ENCODE results near the gene CNN2. TPM values are rescaled to one million over a fixed set of nuclear protein-coding genes. Genes with fewer than 3 reads are reported as not detected.

The CNN2 gene
- total RNA-seq, 2 experiments from 2014 or later = 295 to 296 TPM

GRCh38 chr19:1067341-1067957 lies 41.0 kb downstream of the CNN2 start:
- peak; percentile 63 for DNase-seq
- CTCF ChIA-PET = interaction anchor here (0.8 to 4.9 kb wide), 11 partner anchors 11 to 199 kb away, joined by 3 to 108 read pairs (median 6); partner anchors contain the start of genes ABCA7, CNN2 and POLR2E
- Mint-ChIP-seq H3K36me3 (peaks cover 24% of the 10 kb centered on the region), H3K4me3 (peak overlapping the region; percentile 84), H3K27ac (peak overlapping the region; percentile 83), H3K9me3 (ENCODE audit: low read depth) (no peaks in the 10 kb centered on the region), H3K4me1 (peaks cover 35% of the 10 kb centered on the region), H3K27me3 (no peaks in the 10 kb centered on the region)
- peak; percentile 32 for ATAC-seq

- H3K36me3 Mint-ChIP-seq = peaks cover 30% of the 10 kb centered on the region
- peak overlapping the region; percentile 84 for H3K4me3 Mint-ChIP-seq
- H3K4me1 Mint-ChIP-seq = peaks cover 44% of the 10 kb centered on the region
These were observed 41.9 kb downstream of the CNN2 start for GRCh38 chr19:1068009-1069001.

GRCh38 chr19:1069009-1069779 lies 42.8 kb downstream of the CNN2 start:
- CTCF ChIA-PET = interaction anchor here (4.8 to 4.9 kb wide), 3 partner anchors 10 to 41 kb away, joined by 43 to 108 read pairs (median 64); partner anchors contain the start of gene CNN2
- peak; percentile 17 for ATAC-seq

More at GRCh38 chr19:1068009-1069001, 41.9 kb downstream of the CNN2 start:
- ATAC-seq = peak; percentile 7
- Mint-ChIP-seq H3K27ac (peak overlapping the region; percentile 83), H3K9me3 (ENCODE audit: low read depth) (no peaks in the 10 kb centered on the region), H3K27me3 (no peaks in the 10 kb centered on the region)
- CTCF ChIA-PET = interaction anchor here (1.4 to 4.9 kb wide), 6 partner anchors 10 to 40 kb away, joined by 6 to 108 read pairs (median 50); partner anchors contain the start of genes ABCA7, CNN2 and POLR2E
- peak; percentile 89 for DNase-seq

GRCh38 chr19:1070576-1070930 lies 44.1 kb downstream of the CNN2 start:
- no peak for ATAC-seq
- peaks cover 40% of the 10 kb centered on the region for H3K4me1 Mint-ChIP-seq
- no peak for DNase-seq
- H3K4me3 Mint-ChIP-seq = no peak overlapping the region
- peaks cover 37% of the 10 kb centered on the region for H3K36me3 Mint-ChIP-seq
- CTCF ChIA-PET = no interaction called here
- no peak overlapping the region for H3K27ac Mint-ChIP-seq
- H3K27me3 Mint-ChIP-seq = no peaks in the 10 kb centered on the region
- H3K9me3 Mint-ChIP-seq (ENCODE audit: low read depth) = no peaks in the 10 kb centered on the region

More at GRCh38 chr19:1069009-1069779, 42.8 kb downstream of the CNN2 start:
- Mint-ChIP-seq H3K4me3 (peak overlapping the region; percentile 84), H3K27me3 (no peaks in the 10 kb centered on the region), H3K9me3 (ENCODE audit: low read depth) (no peaks in the 10 kb centered on the region), H3K27ac (peak overlapping the region; percentile 83), H3K36me3 (peaks cover 34% of the 10 kb centered on the region), H3K4me1 (peaks cover 47% of the 10 kb centered on the region)
- DNase-seq = peak; percentile 82

GRCh38 chr19:1070931-1071791 lies 44.8 kb downstream of the CNN2 start:
- CTCF ChIA-PET = no interaction called here
- ATAC-seq = no peak
- H3K36me3 Mint-ChIP-seq = peaks cover 43% of the 10 kb centered on the region
- H3K27ac Mint-ChIP-seq = peak overlapping the region; percentile 32
- no peaks in the 10 kb centered on the region for H3K9me3 Mint-ChIP-seq (ENCODE audit: low read depth)
- H3K27me3 Mint-ChIP-seq = no peaks in the 10 kb centered on the region
- no peak for DNase-seq
- peaks cover 46% of the 10 kb centered on the region for H3K4me1 Mint-ChIP-seq
- no peak overlapping the region for H3K4me3 Mint-ChIP-seq

- CTCF ChIA-PET = interaction anchor here (1.2 to 1.5 kb wide), 2 partner anchors 34 to 44 kb away, joined by 3 read pairs; no protein-coding TSS in a partner anchor
These were observed 46.1 kb downstream of the CNN2 start for GRCh38 chr19:1072371-1073015.

GRCh38 chr19:1073063-1073955 lies 46.9 kb downstream of the CNN2 start:
- no peak overlapping the region for H3K4me3 Mint-ChIP-seq
- no peaks in the 10 kb centered on the region for H3K9me3 Mint-ChIP-seq (ENCODE audit: low read depth)
- ATAC-seq (no peak), DNase-seq (no peak)
- H3K27ac Mint-ChIP-seq = peak overlapping the region; percentile 28
- H3K4me1 Mint-ChIP-seq = peaks cover 58% of the 10 kb centered on the region
- CTCF ChIA-PET = interaction anchor here (1.2 to 1.8 kb wide), 4 partner anchors 18 to 52 kb away, joined by 3 to 5 read pairs (median 4); partner anchors contain the start of gene RNU6-2
- peaks cover 52% of the 10 kb centered on the region for H3K36me3 Mint-ChIP-seq
- H3K27me3 Mint-ChIP-seq = no peaks in the 10 kb centered on the region

More at GRCh38 chr19:1072371-1073015, 46.1 kb downstream of the CNN2 start:
- H3K27me3 Mint-ChIP-seq = no peaks in the 10 kb centered on the region
- no peak overlapping the region for H3K4me3 Mint-ChIP-seq
- peaks cover 49% of the 10 kb centered on the region for H3K36me3 Mint-ChIP-seq
- H3K27ac Mint-ChIP-seq = peak overlapping the region; percentile 32
- DNase-seq (no peak), ATAC-seq (no peak)
- peaks cover 52% of the 10 kb centered on the region for H3K4me1 Mint-ChIP-seq
- no peaks in the 10 kb centered on the region for H3K9me3 Mint-ChIP-seq (ENCODE audit: low read depth)

GRCh38 chr19:1073956-1074517 lies 47.6 kb downstream of the CNN2 start:
- ATAC-seq (no peak), DNase-seq (no peak)
- peak overlapping the region; percentile 74 for H3K27ac Mint-ChIP-seq
- peaks cover 56% of the 10 kb centered on the region for H3K4me1 Mint-ChIP-seq
- H3K36me3 Mint-ChIP-seq = peaks cover 48% of the 10 kb centered on the region
- no peaks in the 10 kb centered on the region for H3K9me3 Mint-ChIP-seq (ENCODE audit: low read depth)
- CTCF ChIA-PET = interaction anchor here (0.9 to 8.9 kb wide), 9 partner anchors 8 to 192 kb away, joined by 3 to 108 read pairs (median 4); partner anchors contain the start of genes ABCA7, ARHGAP45 and RNU6-2
- H3K27me3 Mint-ChIP-seq = no peaks in the 10 kb centered on the region
- H3K4me3 Mint-ChIP-seq = peak overlapping the region; percentile 48

- DNase-seq (peak; percentile 88), ATAC-seq (peak; percentile 34)
- Mint-ChIP-seq H3K27ac (peak overlapping the region; percentile 93), H3K36me3 (peaks cover 47% of the 10 kb centered on the region), H3K27me3 (no peaks in the 10 kb centered on the region), H3K4me3 (peak overlapping the region; percentile 56), H3K4me1 (peaks cover 55% of the 10 kb centered on the region), H3K9me3 (ENCODE audit: low read depth) (no peaks in the 10 kb centered on the region)
- CTCF ChIA-PET = interaction anchor here (0.7 to 8.9 kb wide), 14 partner anchors 8 to 211 kb away, joined by 3 to 108 read pairs (median 4); partner anchors contain the start of genes ABCA7, ARHGAP45, POLR2E and RNU6-2
These were observed 48.3 kb downstream of the CNN2 start for GRCh38 chr19:1074544-1075283.

GRCh38 chr19:1076046-1076386 lies 49.6 kb downstream of the CNN2 start:
- H3K27ac Mint-ChIP-seq = peak overlapping the region; percentile 93
- H3K36me3 Mint-ChIP-seq = peaks cover 56% of the 10 kb centered on the region
- ATAC-seq = no peak
- H3K4me1 Mint-ChIP-seq = peaks cover 64% of the 10 kb centered on the region
- no peak for DNase-seq
- no peaks in the 10 kb centered on the region for H3K27me3 Mint-ChIP-seq
- H3K9me3 Mint-ChIP-seq (ENCODE audit: low read depth) = no peaks in the 10 kb centered on the region
- H3K4me3 Mint-ChIP-seq = peak overlapping the region; percentile 56
- CTCF ChIA-PET = interaction anchor here (0.7 to 8.9 kb wide), 12 partner anchors 9 to 783 kb away, joined by 3 to 108 read pairs (median 4); partner anchors contain the start of genes ABCA7, ARHGAP45, POLR2E and RNF126

Data from activated CD8-positive, alpha-beta memory T cell treated with anti-CD3 and anti-CD28 coated beads, Interleukin-2, amount 10 ng/mL, durations not matched to agents 7 days and 5 days (primary cell).